NCI-H2196 (cell line): ENCODE results near the gene IL12A.
A peak's percentile ranks its signal among the peaks of the same experiment; 100 is the strongest.

ENCODE experiments used
- DNase-seq: peaks from one replicate; lab custom pipeline; 2025; ENCODE audit not compliant: unreplicated experiment; lab: John Stamatoyannopoulos, UW

Gene IL12A

DNA sequence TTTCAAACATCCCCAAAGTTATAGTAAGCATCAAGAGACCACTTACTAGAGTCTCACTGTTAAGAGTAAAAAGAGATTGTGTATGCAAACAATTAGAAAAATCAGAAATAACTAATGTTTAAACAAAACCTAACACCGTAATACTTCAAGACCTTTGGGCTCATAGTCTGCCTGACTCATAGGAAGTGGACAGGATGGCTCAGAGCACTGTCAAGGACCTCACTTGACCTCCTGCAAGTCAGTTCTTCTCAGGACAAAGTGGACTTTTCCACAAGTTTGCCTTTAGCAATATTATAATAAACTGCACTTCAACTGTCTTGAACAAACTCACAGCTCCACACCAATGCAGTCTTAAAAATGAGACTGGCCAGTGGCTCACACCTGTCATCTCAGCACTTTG, 34.8 kb downstream of the IL12A start:
- DNase-seq = no peak

DNA sequence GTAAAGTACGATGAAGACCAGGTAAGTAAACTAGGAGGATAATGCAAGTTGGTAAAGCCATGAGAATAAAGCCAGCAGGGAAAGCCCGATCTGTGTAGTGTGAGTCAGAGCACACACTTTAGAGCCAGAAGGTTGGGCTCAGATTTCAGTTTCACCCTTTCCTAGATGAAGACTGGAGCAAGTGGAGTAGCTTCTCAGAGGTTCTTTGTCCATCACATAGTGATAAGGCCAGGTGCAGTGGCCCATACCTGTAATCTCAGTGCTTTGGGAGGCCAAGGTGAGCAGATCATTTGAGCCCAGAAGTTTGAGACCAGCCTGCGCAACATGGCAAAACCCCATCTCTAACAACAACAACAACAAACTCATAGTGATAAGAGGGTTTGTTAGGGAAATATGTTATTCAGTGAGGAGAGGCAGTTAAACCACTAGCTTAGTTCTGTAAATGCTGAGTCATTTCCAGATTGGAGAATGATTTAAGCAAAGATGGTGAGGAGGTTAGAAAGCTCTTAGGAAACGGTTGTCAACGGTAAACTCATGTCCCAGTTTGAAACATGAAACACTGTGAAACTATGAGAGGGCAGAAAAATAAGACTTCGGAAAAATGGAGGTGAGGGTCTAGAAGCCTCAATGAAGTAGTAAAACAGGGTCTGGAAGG, 39.0 kb downstream of the IL12A start:
- peak; percentile 69 for DNase-seq

DNA sequence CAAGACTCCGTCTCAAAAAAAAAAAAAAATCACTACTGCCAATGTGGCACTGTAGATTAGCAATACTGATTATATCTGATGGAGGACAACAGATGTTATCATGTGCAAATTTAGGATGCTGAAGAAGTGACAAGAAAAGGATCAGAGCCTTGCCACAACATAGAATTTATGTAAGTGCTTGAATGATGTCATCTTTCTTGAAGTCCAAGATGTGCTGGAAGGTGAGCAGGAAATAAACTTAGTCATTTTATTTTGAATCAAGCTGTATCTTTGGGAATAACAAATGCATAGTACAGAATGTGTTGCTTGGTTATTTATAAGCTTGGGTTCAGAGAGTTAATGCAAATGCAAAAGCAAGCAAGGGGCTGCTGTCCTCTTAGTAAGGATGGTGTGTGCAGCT, 47.1 kb downstream of the IL12A start:
- DNase-seq = no peak

DNA sequence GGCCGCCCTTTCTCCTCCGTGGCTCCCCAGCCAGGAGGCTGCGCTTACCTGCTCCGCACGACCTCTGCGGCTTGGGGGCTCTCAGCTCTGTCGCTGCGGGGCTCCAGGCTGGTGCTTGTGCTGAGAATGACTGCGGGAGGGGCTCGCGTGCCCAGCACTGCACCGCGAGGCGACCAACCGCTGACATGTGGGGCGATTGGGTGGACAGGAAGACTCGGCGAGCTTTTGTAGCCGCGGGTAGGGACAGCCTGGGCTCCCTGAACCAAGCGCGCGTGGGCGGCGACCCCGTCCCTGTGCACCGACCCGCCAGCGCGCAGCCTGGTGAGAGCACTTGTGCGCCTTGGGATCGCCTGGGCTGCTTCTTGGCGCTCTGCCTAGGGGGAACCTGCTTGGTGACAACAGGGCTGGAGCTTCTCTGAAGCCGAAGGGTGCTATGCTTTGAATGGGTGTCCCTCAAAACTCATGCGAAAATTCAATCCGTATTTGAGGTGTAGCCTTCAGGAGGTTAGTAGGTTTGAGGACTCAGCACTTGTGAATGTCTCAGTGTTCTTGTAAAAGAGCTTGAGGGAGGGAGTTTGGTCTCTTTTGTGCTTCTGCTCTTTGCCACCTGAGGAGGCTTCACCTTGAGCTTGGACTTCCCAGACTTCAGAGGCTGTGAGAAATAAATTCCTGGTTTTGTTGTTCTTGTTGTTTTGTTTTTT, 50.4 kb downstream of the IL12A start:
- DNase-seq = no peak

DNA sequence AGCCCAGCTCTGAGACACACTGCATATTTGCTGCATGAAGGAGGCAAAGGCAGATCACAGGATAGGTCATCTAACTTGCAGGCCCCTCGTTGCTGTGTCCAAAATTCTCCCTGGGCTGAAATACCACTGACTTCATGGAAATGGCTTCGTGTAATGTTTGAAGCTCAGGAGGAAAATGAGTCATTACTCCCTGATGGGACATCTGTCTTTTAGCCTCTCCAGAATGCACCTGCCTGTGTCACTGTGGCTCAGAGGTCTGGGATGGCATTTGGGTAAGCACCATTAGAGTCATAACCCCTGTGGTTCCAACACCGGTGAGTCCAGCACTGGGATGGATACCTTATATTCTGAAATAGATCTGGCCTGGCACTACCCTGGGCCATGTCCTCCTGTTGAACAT, 51.5 kb downstream of the IL12A start:
- DNase-seq = no peak

DNA sequence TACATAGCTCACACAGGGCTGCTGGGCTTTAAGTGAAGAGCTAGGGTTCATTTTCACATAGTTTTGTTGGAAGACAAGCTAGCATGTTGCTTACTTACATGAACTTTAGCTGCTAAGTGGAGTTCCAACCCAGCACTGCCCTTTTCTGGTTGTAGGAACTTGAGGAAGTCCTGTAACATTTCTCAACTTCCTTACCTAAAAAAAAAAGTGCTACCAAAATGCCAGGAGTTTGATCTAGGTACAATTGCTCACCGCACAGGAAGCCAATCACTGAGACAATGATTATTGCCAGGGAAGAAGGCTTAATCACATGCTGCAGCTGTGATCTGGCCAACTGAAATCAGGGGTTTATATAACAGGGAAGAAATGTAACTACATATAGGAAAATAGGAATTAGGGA, 52.8 kb downstream of the IL12A start:
- DNase-seq = no peak

DNA sequence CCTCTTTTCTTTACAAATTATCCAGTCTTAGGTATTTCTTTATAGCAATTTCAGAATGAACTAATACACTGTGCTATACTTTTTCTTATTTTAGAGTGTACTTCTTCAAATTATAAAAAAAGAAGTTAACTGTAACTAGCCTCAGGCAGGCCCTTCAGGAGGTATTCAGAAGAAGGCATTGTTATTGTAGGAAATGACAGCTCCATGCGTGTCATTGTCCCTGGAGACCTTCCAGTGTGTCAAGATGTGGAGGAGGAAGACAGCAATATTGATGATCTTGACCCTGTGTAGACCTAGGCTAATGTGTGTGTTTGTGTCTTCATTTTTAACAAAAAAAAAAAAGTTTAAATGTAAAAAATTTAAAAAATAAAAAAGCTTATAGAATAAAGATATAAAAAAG, 55.5 kb downstream of the IL12A start:
- DNase-seq = no peak
